Endodermal cell (in vitro differentiated cells): ENCODE measurements around the gene AP2M1. TPM values are rescaled to one million over a fixed set of nuclear protein-coding genes. Genes with fewer than 3 reads are reported as not detected.

Experiments used
- DNase-seq: peaks from one replicate; pipeline ENCODE4 v3.0.0-alpha.2; 2017
- H3K27ac ChIP-seq: 2 replicates; pipeline ENCODE4 v1.5.1; 2013; ENCODE audit warnings: mild to moderate bottlenecking, low read depth, low read length, moderate library complexity
- H3K27me3 ChIP-seq: 2 replicates; pipeline ENCODE4 v1.6.1; 2013; ENCODE audit warnings: mild to moderate bottlenecking, low read length, moderate library complexity; ENCODE audit not compliant: insufficient read depth, control insufficient read depth, poor library complexity, severe bottlenecking
- H3K36me3 ChIP-seq: 2 replicates; pipeline ENCODE4 v1.7.0; 2013; ENCODE audit warnings: mild to moderate bottlenecking, low read length, moderate library complexity; ENCODE audit not compliant: control insufficient read depth, insufficient read depth
- H3K4me1 ChIP-seq: one replicate; pipeline ENCODE4 v1.7.0; 2013; ENCODE audit warnings: low read length; ENCODE audit not compliant: control insufficient read depth, insufficient read depth
- H3K4me3 ChIP-seq: 2 replicates; pipeline ENCODE4 v1.5.1; 2013; ENCODE audit warnings: mild to moderate bottlenecking, low read length, moderate library complexity
- H3K9ac ChIP-seq: 2 replicates; pipeline ENCODE4 v1.6.1; 2013; ENCODE audit warnings: mild to moderate bottlenecking, low read length, moderate library complexity; ENCODE audit not compliant: poor library complexity, severe bottlenecking; ENCODE audit errors: extremely low read depth
- H3K9me3 ChIP-seq: 2 replicates; pipeline ENCODE4 v1.6.1; 2013; ENCODE audit warnings: mild to moderate bottlenecking, low read length, moderate library complexity; ENCODE audit not compliant: control insufficient read depth
- H3K27ac Mint-ChIP-seq: 2 replicates; pipeline ENCODE4 v1.8.0; 2020; ENCODE audit warnings: mixed read lengths
- H3K27me3 Mint-ChIP-seq: 2 replicates; pipeline ENCODE4 v1.8.0; 2021; ENCODE audit warnings: mild to moderate bottlenecking, mixed read lengths; ENCODE audit not compliant: insufficient read depth
- H3K36me3 Mint-ChIP-seq: 2 replicates; pipeline ENCODE4 v1.8.0; 2020; ENCODE audit warnings: low read depth, mixed read lengths
- H3K4me1 Mint-ChIP-seq: 2 replicates; pipeline ENCODE4 v1.8.0; 2020; ENCODE audit warnings: mixed read lengths
- H3K4me3 Mint-ChIP-seq: 2 replicates; pipeline ENCODE4 v1.8.0; 2020; ENCODE audit warnings: mild to moderate bottlenecking, moderate library complexity, mixed read lengths
- H3K9me3 Mint-ChIP-seq: 2 replicates; pipeline ENCODE4 v1.8.0; 2020; ENCODE audit warnings: mild to moderate bottlenecking, mixed read lengths
- WGBS, 2 experiments: methylation state at CpG; one replicate each; pipeline versions ENCODE4 v1.1.5 to v1.1.7; 2013; ENCODE audit warnings: missing lambda C conversion rate in 2 of 2, mixed read lengths in 1 of 2; ENCODE audit not compliant: insufficient coverage in 1 of 2, insufficient read length in 1 of 2; 5-methylcytosine and 5-hydroxymethylcytosine counted together
- total RNA-seq, 2 donors: library from RNA; stranded (reverse); fragmentation: NEBNext Ultra II Directional in 1 of 2; extraction: Animal tissue kit (Norgen Biotek cat#: 25700) in 1 of 2; gene quantifications; 2 replicates in 1 of 2; 3 replicates in 1 of 2; pipeline ENCODE4 v1.2.1, GENCODE V29; 2021
- TF ChIP-seq, protein P1 (sequence below): fragments of 200-600 bp; sonication (generic); conservative IDR thresholded peaks from 2 replicates; pipeline ENCODE4 v1.5.0; 2021; ENCODE audit warnings: antibody characterized with exemption, mild to moderate bottlenecking

The AP2M1 gene
- total RNA-seq, 2 donors from 2014 or later: 412 to 450 TPM

DNA sequence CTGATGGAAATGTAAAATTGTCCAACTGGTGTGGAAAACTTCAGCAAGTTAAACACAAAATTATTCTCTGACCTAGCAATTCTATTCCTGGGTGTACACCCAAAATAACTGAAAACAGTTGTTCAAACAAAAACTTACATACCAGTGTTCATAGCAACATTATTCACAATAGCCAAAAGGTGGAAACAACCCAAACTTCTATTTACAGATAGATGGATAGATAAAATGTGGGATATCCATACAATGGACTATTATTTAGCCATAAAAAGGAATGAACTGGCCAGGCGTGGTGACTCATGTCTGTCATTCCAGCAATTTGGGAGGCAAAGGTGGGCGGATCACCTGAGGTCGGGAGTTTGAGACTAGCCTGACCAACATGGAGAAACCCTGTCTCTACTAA lies 47.9 kb downstream of the AP2M1 start:
- H3K4me3 Mint-ChIP-seq: no peak overlapping the region
- TF ChIP-seq, protein P1, sequence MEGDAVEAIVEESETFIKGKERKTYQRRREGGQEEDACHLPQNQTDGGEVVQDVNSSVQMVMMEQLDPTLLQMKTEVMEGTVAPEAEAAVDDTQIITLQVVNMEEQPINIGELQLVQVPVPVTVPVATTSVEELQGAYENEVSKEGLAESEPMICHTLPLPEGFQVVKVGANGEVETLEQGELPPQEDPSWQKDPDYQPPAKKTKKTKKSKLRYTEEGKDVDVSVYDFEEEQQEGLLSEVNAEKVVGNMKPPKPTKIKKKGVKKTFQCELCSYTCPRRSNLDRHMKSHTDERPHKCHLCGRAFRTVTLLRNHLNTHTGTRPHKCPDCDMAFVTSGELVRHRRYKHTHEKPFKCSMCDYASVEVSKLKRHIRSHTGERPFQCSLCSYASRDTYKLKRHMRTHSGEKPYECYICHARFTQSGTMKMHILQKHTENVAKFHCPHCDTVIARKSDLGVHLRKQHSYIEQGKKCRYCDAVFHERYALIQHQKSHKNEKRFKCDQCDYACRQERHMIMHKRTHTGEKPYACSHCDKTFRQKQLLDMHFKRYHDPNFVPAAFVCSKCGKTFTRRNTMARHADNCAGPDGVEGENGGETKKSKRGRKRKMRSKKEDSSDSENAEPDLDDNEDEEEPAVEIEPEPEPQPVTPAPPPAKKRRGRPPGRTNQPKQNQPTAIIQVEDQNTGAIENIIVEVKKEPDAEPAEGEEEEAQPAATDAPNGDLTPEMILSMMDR: no peak
- Histone ChIP-seq H3K36me3 (no peaks in the 10 kb centered on the region), H3K27me3 (peaks cover 36% of the 10 kb centered on the region), H3K4me3 (no peak overlapping the region), H3K4me1 (no peaks in the 10 kb centered on the region), H3K9ac (no peak overlapping the region), H3K27ac (no peak overlapping the region), H3K9me3 (no peaks in the 10 kb centered on the region)
- H3K27ac Mint-ChIP-seq: no peak overlapping the region
- 60 to 92% methylated on average over 1 to 3 of the region's 3 CpGs for whole genome bisulfite sequencing, 2 experiments
- no peaks in the 10 kb centered on the region for H3K9me3 Mint-ChIP-seq
- peaks cover 29% of the 10 kb centered on the region for H3K27me3 Mint-ChIP-seq
- H3K36me3 Mint-ChIP-seq: no peaks in the 10 kb centered on the region
- H3K4me1 Mint-ChIP-seq: no peaks in the 10 kb centered on the region
- DNase-seq: no peak

DNA sequence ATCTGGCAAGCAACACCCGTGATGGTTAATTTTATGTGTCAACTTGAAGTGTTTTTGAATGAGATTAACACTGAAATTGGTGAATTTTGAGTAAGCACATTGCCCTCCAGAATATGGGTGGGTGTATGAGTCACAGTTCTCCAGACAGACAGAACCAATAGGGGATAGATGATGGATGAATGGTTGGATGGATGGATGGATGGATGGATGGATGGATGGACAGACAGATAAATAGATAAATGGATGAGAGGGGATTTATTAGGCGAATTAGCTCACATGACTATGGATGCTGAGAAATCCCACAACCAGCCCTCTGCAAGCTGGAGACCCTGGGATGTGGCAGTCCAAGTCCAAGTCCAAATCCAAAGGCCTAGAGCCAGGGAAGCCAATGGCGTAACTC lies 49.3 kb downstream of the AP2M1 start:
- Mint-ChIP-seq H3K9me3 (no peaks in the 10 kb centered on the region), H3K27ac (no peak overlapping the region), H3K36me3 (no peaks in the 10 kb centered on the region), H3K27me3 (peaks cover 43% of the 10 kb centered on the region), H3K4me1 (no peaks in the 10 kb centered on the region), H3K4me3 (no peak overlapping the region)
- no peaks in the 10 kb centered on the region for H3K9me3 ChIP-seq
- H3K9ac ChIP-seq: no peak overlapping the region
- H3K4me1 ChIP-seq: no peaks in the 10 kb centered on the region
- H3K4me3 ChIP-seq: no peak overlapping the region
- TF ChIP-seq, protein P1: no peak
- DNase-seq: no peak
- 79 to 84% methylated on average over 3 of the region's 3 CpGs for WGBS, 2 experiments
- no peaks in the 10 kb centered on the region for H3K36me3 ChIP-seq
- no peak overlapping the region for H3K27ac ChIP-seq
- peaks cover 50% of the 10 kb centered on the region for H3K27me3 ChIP-seq

GRCh38 chr3:184227481-184227935 lies 52.9 kb downstream of the AP2M1 start:
- no peaks in the 10 kb centered on the region for H3K9me3 ChIP-seq
- peak; percentile 86 for DNase-seq
- no peaks in the 10 kb centered on the region for H3K9me3 Mint-ChIP-seq
- H3K9ac ChIP-seq: no peak overlapping the region
- H3K27me3 Mint-ChIP-seq: peaks cover 73% of the 10 kb centered on the region
- H3K36me3 ChIP-seq: no peaks in the 10 kb centered on the region
- H3K4me1 ChIP-seq: no peaks in the 10 kb centered on the region
- no peak overlapping the region for H3K4me3 ChIP-seq
- peaks cover 81% of the 10 kb centered on the region for H3K27me3 ChIP-seq
- H3K4me3 Mint-ChIP-seq: no peak overlapping the region
- WGBS, 2 experiments: 78 to 100% methylated on average over 1 to 2 of the region's 2 CpGs
- no peak overlapping the region for H3K27ac ChIP-seq
- TF ChIP-seq, protein P1: peak; percentile 97
- H3K27ac Mint-ChIP-seq: no peak overlapping the region
- H3K36me3 Mint-ChIP-seq: no peaks in the 10 kb centered on the region
- H3K4me1 Mint-ChIP-seq: peaks cover 2% of the 10 kb centered on the region
